Measurements from ENCODE around the gene TRIP11.

The TRIP11 gene

GRCh38 chr14:91983588-91983987 lies 56.3 kb downstream of the TRIP11 start:
- H3K4me3 ChIP-seq (ENCODE audit: severe bottlenecking): no peak overlapping the region
- no peaks in the 10 kb centered on the region for H3K27me3 ChIP-seq (ENCODE audit: insufficient read depth, poor library complexity, severe bottlenecking)
- no peaks in the 10 kb centered on the region for H3K9me3 ChIP-seq (ENCODE audit: severe bottlenecking)
- ATAC-seq (ENCODE audit: low read depth) (no peak), DNase-seq (ENCODE audit: low spot score) (no peak)
- H3K4me1 ChIP-seq (ENCODE audit: insufficient read depth, poor library complexity, severe bottlenecking): peaks cover 20% of the 10 kb centered on the region
- peaks cover 52% of the 10 kb centered on the region for H3K36me3 ChIP-seq (ENCODE audit: low read depth)
- no peak for TF ChIP-seq CTCF (IDR thresholded peaks at IDR 0.05; ENCODE audit: poor library complexity, severe bottlenecking)
- H3K27ac ChIP-seq (ENCODE audit: poor library complexity, severe bottlenecking): peak overlapping the region; percentile 70

- peaks cover 54% of the 10 kb centered on the region for H3K36me3 ChIP-seq (ENCODE audit: low read depth)
- TF ChIP-seq CTCF (IDR thresholded peaks at IDR 0.05; ENCODE audit: poor library complexity, severe bottlenecking): no peak
- peaks cover 15% of the 10 kb centered on the region for H3K4me1 ChIP-seq (ENCODE audit: insufficient read depth, poor library complexity, severe bottlenecking)
- ATAC-seq (ENCODE audit: low read depth) (peak; percentile 97), DNase-seq (ENCODE audit: low spot score) (no peak)
- H3K27ac ChIP-seq (ENCODE audit: poor library complexity, severe bottlenecking): peak overlapping the region; percentile 70
- H3K4me3 ChIP-seq (ENCODE audit: severe bottlenecking): no peak overlapping the region
- H3K9me3 ChIP-seq (ENCODE audit: severe bottlenecking): no peaks in the 10 kb centered on the region
- H3K27me3 ChIP-seq (ENCODE audit: insufficient read depth, poor library complexity, severe bottlenecking): no peaks in the 10 kb centered on the region
Observed at GRCh38 chr14:91980157-91980556, 59.7 kb downstream of the TRIP11 start.

- no peaks in the 10 kb centered on the region for H3K27me3 ChIP-seq (ENCODE audit: insufficient read depth, poor library complexity, severe bottlenecking)
- H3K27ac ChIP-seq (ENCODE audit: poor library complexity, severe bottlenecking): no peak overlapping the region
- H3K9me3 ChIP-seq (ENCODE audit: severe bottlenecking): no peaks in the 10 kb centered on the region
- DNase-seq (ENCODE audit: low spot score) (no peak), ATAC-seq (ENCODE audit: low read depth) (no peak)
- H3K36me3 ChIP-seq (ENCODE audit: low read depth): peaks cover 63% of the 10 kb centered on the region
- no peak overlapping the region for H3K4me3 ChIP-seq (ENCODE audit: severe bottlenecking)
- TF ChIP-seq CTCF (IDR thresholded peaks at IDR 0.05; ENCODE audit: poor library complexity, severe bottlenecking): no peak
- H3K4me1 ChIP-seq (ENCODE audit: insufficient read depth, poor library complexity, severe bottlenecking): peaks cover 13% of the 10 kb centered on the region
Observed at GRCh38 chr14:91977884-91978283, 62.0 kb downstream of the TRIP11 start.

- Histone ChIP-seq H3K4me3 (ENCODE audit: severe bottlenecking) (no peak overlapping the region), H3K27ac (ENCODE audit: poor library complexity, severe bottlenecking) (no peak overlapping the region), H3K9me3 (ENCODE audit: severe bottlenecking) (no peaks in the 10 kb centered on the region), H3K36me3 (ENCODE audit: low read depth) (peaks cover 81% of the 10 kb centered on the region), H3K27me3 (ENCODE audit: insufficient read depth, poor library complexity, severe bottlenecking) (no peaks in the 10 kb centered on the region), H3K4me1 (ENCODE audit: insufficient read depth, poor library complexity, severe bottlenecking) (peaks cover 13% of the 10 kb centered on the region)
- no peak for TF ChIP-seq CTCF (IDR thresholded peaks at IDR 0.05; ENCODE audit: poor library complexity, severe bottlenecking)
- no peak for ATAC-seq (ENCODE audit: low read depth)
- DNase-seq (ENCODE audit: low spot score): no peak
Observed at GRCh38 chr14:91975763-91976162, 64.1 kb downstream of the TRIP11 start.

- Histone ChIP-seq H3K36me3 (ENCODE audit: low read depth) (peaks cover 91% of the 10 kb centered on the region), H3K4me1 (ENCODE audit: insufficient read depth, poor library complexity, severe bottlenecking) (no peaks in the 10 kb centered on the region), H3K9me3 (ENCODE audit: severe bottlenecking) (no peaks in the 10 kb centered on the region), H3K4me3 (ENCODE audit: severe bottlenecking) (no peak overlapping the region), H3K27ac (ENCODE audit: poor library complexity, severe bottlenecking) (no peak overlapping the region), H3K27me3 (ENCODE audit: insufficient read depth, poor library complexity, severe bottlenecking) (no peaks in the 10 kb centered on the region)
- no peak for TF ChIP-seq CTCF (IDR thresholded peaks at IDR 0.05; ENCODE audit: poor library complexity, severe bottlenecking)
- ATAC-seq (ENCODE audit: low read depth) (no peak), DNase-seq (ENCODE audit: low spot score) (no peak)
Observed at GRCh38 chr14:91971188-91971778, 68.6 kb downstream of the TRIP11 start.

Measured in RWPE2 (cell line).